Gastroesophageal sphincter (tissue), 3 donors: ENCODE results near the gene PTGFR.

Experiments used
- EP300 ChIP-seq: sonication (generic); formaldehyde crosslinking; IDR thresholded peaks from one replicate; pipeline ENCODE4 v1.6.1; 2017; ENCODE audit warnings: antibody characterized with exemption, mild to moderate bottlenecking
- POLR2A ChIP-seq, 2 donors: fragments of 450-650 bp; IDR thresholded peaks; one replicate each; pipeline ENCODE4 v1.6.1; 2017; ENCODE audit warnings: antibody characterized with exemption in 2 of 2, mild to moderate bottlenecking in 2 of 2, moderate library complexity in 1 of 2
- POLR2AphosphoS5 ChIP-seq: sonication (generic); formaldehyde crosslinking; IDR thresholded peaks from one replicate; pipeline ENCODE4 v1.6.1; 2017; ENCODE audit warnings: antibody characterized with exemption
- TF ChIP-seq, protein P1 (sequence below), 4 experiments: fragments of 200-600 bp in 2 of 4; fragments of 450-650 bp in 2 of 4; sonication (generic) in 1 of 4; IDR thresholded peaks; one replicate each; pipeline ENCODE4 v1.5.1; 2017 to 2019; ENCODE audit warnings: antibody characterized with exemption in 4 of 4, mild to moderate bottlenecking in 2 of 4, moderate library complexity in 2 of 4

DNA sequence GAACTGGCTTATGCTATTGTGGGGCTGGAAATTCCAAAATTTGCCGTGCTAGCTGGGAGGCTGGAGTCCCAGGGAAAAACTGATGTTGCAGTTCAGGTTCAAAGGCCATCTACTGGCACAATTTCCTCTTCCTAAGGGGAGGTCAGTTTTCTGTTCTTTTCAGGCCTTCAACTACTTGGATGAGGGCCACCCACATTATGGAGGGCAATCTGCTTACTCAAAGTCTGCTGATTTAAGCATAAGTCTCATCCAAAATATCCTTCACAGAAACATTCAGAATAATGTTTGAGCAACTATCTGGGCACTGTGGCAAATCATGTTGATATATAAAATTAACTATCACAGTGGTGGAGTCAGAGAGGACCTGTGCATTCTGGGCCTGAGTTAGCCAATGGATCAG is 21.2 kb upstream of the PTGFR start:
- TF ChIP-seq, protein P1, sequence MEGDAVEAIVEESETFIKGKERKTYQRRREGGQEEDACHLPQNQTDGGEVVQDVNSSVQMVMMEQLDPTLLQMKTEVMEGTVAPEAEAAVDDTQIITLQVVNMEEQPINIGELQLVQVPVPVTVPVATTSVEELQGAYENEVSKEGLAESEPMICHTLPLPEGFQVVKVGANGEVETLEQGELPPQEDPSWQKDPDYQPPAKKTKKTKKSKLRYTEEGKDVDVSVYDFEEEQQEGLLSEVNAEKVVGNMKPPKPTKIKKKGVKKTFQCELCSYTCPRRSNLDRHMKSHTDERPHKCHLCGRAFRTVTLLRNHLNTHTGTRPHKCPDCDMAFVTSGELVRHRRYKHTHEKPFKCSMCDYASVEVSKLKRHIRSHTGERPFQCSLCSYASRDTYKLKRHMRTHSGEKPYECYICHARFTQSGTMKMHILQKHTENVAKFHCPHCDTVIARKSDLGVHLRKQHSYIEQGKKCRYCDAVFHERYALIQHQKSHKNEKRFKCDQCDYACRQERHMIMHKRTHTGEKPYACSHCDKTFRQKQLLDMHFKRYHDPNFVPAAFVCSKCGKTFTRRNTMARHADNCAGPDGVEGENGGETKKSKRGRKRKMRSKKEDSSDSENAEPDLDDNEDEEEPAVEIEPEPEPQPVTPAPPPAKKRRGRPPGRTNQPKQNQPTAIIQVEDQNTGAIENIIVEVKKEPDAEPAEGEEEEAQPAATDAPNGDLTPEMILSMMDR (IDR thresholded peaks at IDR 0.05), result no peak
- no peak for TF ChIP-seq EP300
- TF ChIP-seq POLR2A (IDR thresholded peaks at IDR 0.05), result no peak
- TF ChIP-seq POLR2AphosphoS5, result no peak
